SH-SY5Y (cell line): ENCODE measurements around the gene PMEPA1.

ENCODE experiments used
- GATA2 ChIP-seq: IDR thresholded peaks from 2 replicates; pipeline ENCODE4 v1.6.1; 2011; ENCODE audit warnings: mild to moderate bottlenecking, low read depth, low read length
- GATA3 ChIP-seq: IDR thresholded peaks from 2 replicates; pipeline ENCODE4 v1.6.1; 2011; ENCODE audit warnings: low read depth, mild to moderate bottlenecking, low read length, moderate library complexity

DNA sequence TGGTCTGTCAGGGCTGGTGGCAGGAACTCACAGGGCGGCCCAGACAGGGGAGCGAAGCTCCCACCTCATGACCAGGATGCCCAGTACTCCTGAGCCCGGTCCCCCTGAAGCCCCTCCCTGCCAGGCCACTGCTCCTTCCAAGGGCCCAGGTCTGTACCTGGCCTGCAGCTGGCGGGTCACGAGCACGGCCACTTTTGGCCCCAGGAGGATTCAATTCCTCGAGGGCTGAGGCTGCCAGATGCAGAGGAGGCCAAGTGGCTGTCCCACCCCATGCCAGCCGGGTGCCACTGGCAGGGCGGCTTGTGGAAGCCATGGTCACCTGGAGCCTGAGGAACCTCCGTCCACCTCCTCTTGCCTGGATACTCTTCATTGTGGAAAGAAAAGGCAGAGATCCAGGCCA, 17.4 kb downstream of the PMEPA1 start:
- TF ChIP-seq GATA3: no peak
- TF ChIP-seq GATA2: no peak
